ENCODE data around the gene CYBRD1.

DNA sequence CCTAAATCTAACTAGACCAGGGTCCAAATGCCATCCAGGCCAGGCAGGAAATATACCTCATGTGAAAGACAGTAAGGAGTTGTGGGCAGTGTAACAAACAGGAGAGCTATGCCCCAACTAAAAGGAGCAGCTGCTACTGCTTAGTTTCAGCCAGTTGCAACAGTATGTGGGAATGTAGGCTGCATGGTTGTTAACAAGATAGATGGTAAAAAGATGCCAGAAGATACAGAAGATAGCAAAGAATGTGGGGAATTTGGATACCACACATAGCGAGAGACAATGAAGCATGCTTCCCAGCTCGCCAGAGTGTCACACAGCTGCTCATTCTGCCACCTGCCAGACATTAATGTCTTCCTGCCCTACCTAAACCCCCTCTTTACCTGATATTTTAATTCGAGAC, 39.4 kb upstream of the CYBRD1 start:
- TF ChIP-seq, protein P1, sequence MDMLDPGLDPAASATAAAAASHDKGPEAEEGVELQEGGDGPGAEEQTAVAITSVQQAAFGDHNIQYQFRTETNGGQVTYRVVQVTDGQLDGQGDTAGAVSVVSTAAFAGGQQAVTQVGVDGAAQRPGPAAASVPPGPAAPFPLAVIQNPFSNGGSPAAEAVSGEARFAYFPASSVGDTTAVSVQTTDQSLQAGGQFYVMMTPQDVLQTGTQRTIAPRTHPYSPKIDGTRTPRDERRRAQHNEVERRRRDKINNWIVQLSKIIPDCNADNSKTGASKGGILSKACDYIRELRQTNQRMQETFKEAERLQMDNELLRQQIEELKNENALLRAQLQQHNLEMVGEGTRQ (CRISPR knock-in tag; IDR thresholded peaks at IDR 0.05), result no peak
- TF ChIP-seq RORB (CRISPR knock-in tag; IDR thresholded peaks at IDR 0.05), result no peak
- TF ChIP-seq NFYB (CRISPR knock-in tag; conservative IDR thresholded peaks at IDR 0.05; ENCODE audit: low read depth), result no peak
- TF ChIP-seq, protein P2, sequence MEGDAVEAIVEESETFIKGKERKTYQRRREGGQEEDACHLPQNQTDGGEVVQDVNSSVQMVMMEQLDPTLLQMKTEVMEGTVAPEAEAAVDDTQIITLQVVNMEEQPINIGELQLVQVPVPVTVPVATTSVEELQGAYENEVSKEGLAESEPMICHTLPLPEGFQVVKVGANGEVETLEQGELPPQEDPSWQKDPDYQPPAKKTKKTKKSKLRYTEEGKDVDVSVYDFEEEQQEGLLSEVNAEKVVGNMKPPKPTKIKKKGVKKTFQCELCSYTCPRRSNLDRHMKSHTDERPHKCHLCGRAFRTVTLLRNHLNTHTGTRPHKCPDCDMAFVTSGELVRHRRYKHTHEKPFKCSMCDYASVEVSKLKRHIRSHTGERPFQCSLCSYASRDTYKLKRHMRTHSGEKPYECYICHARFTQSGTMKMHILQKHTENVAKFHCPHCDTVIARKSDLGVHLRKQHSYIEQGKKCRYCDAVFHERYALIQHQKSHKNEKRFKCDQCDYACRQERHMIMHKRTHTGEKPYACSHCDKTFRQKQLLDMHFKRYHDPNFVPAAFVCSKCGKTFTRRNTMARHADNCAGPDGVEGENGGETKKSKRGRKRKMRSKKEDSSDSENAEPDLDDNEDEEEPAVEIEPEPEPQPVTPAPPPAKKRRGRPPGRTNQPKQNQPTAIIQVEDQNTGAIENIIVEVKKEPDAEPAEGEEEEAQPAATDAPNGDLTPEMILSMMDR (IDR thresholded peaks at IDR 0.05), result no peak
- TF ChIP-seq PRDM15 (CRISPR knock-in tag; IDR thresholded peaks at IDR 0.05), result no peak
- no peak for TF ChIP-seq ATF3 (CRISPR knock-in tag; conservative IDR thresholded peaks at IDR 0.05)
- no peak for TF ChIP-seq SP1 (CRISPR knock-in tag; conservative IDR thresholded peaks at IDR 0.05)
- TF ChIP-seq TP53 (CRISPR knock-in tag; IDR thresholded peaks at IDR 0.05), result no peak
- TF ChIP-seq, protein P3, sequence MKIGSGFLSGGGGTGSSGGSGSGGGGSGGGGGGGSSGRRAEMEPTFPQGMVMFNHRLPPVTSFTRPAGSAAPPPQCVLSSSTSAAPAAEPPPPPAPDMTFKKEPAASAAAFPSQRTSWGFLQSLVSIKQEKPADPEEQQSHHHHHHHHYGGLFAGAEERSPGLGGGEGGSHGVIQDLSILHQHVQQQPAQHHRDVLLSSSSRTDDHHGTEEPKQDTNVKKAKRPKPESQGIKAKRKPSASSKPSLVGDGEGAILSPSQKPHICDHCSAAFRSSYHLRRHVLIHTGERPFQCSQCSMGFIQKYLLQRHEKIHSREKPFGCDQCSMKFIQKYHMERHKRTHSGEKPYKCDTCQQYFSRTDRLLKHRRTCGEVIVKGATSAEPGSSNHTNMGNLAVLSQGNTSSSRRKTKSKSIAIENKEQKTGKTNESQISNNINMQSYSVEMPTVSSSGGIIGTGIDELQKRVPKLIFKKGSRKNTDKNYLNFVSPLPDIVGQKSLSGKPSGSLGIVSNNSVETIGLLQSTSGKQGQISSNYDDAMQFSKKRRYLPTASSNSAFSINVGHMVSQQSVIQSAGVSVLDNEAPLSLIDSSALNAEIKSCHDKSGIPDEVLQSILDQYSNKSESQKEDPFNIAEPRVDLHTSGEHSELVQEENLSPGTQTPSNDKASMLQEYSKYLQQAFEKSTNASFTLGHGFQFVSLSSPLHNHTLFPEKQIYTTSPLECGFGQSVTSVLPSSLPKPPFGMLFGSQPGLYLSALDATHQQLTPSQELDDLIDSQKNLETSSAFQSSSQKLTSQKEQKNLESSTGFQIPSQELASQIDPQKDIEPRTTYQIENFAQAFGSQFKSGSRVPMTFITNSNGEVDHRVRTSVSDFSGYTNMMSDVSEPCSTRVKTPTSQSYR (CRISPR knock-in tag; IDR thresholded peaks at IDR 0.05), result no peak
- TF ChIP-seq FOXJ3 (CRISPR knock-in tag; IDR thresholded peaks at IDR 0.05; ENCODE audit: borderline replicate concordance), result no peak

Data from WTC11 (cell line).